HCT116 (cell line): ENCODE measurements around the gene PFDN2. TPM values are rescaled to one million over a fixed set of nuclear protein-coding genes. Genes with fewer than 3 reads are reported as not detected.

ENCODE experiments used
- ATAC-seq: fragments of 200-7000 bp; cut with Tn5 transposase; 2 replicates; pipeline ENCODE4 v1.9.1; 2020; ENCODE audit warnings: mild to moderate bottlenecking, moderate library complexity
- BruUV-seq: library from RNA; stranded (reverse); fragments of 400-500 nt; replicated peaks from 2 replicates; lab custom pipeline; 2021; lab: Mats Ljungman, UMichigan
- CTCF ChIA-PET: fragments of 300-600 bp; sonication (Branson Sonifier 250); formaldehyde crosslinking; loops from one replicate; lab custom pipeline; 2021; ENCODE audit warnings: antibody characterized with exemption; lab: Charles Lee
- POLR2A ChIA-PET: fragments of 300-600, 350-600 bp; sonication (Branson Sonifier 250); formaldehyde crosslinking; loops from one replicate; lab custom pipeline; 2021; ENCODE audit warnings: antibody characterized with exemption; lab: Charles Lee
- RAD21 ChIA-PET, 2 experiments: fragments of 300-600 bp; sonication (Branson Sonifier 250); formaldehyde crosslinking; loops; one replicate each; lab custom pipeline; 2023; ENCODE audit warnings: low total read pairs in 2 of 2; ENCODE audit not compliant: uncharacterized antibody in 2 of 2, unreplicated experiment in 2 of 2, low non-redundant PET in 1 of 2; lab: Charles Lee
- DNase-seq: peaks from one replicate; pipeline ENCODE4 v3.0.0-alpha.2; 2010; ENCODE audit warnings: low read depth, low spot score
- H2AFZ ChIP-seq: fragments of 200-600 bp; shearing (Covaris generic), sonication (generic); 2 replicates; pipeline ENCODE4 v1.6.1; 2017; ENCODE audit warnings: low read depth, mixed run types, mixed read lengths, antibody characterized with exemption, low read length; ENCODE audit not compliant: poor library complexity, severe bottlenecking
- H3K27ac ChIP-seq: 2 replicates; pipeline ENCODE4 v1.5.1; 2012; ENCODE audit warnings: low read depth, low read length
- H3K27me3 ChIP-seq: fragments of 200-600 bp; sonication (generic); 2 replicates; pipeline ENCODE4 v1.6.1; 2016; ENCODE audit warnings: mixed run types, low read length, mixed read lengths; ENCODE audit not compliant: insufficient read depth
- H3K36me3 ChIP-seq, 2 experiments: fragments of 200-500 bp in 1 of 2; fragments of 200-600 bp in 1 of 2; sonication (Bioruptor generic) in 1 of 2; sonication (generic) in 1 of 2; 2 replicates each; pipeline versions ENCODE4 v1.5.1 to v1.6.1; 2014 to 2016; ENCODE audit warnings: low read length in 2 of 2, inconsistent platforms in 1 of 2, mixed read lengths in 1 of 2, mixed run types in 1 of 2; ENCODE audit not compliant: insufficient read depth in 2 of 2, control insufficient read depth in 1 of 2
- H3K4me1 ChIP-seq, 2 experiments: fragments of 200-600 bp in 1 of 2; sonication (generic) in 1 of 2; 2 replicates each; pipeline versions ENCODE4 v1.5.1 to v1.6.1; 2012 to 2017; ENCODE audit warnings: low read length in 2 of 2, inconsistent platforms in 1 of 2, mild to moderate bottlenecking in 1 of 2, mixed read lengths in 1 of 2, mixed run types in 1 of 2, moderate library complexity in 1 of 2; ENCODE audit not compliant: insufficient read depth in 2 of 2, control insufficient read depth in 1 of 2
- H3K4me2 ChIP-seq: fragments of 200-600 bp; sonication (generic); 2 replicates; pipeline ENCODE4 v1.6.1; 2017; ENCODE audit warnings: mixed run types, low read length, mixed read lengths
- H3K4me3 ChIP-seq, 2 experiments: fragments of 200-600 bp in 1 of 2; sonication (generic) in 1 of 2; replicated peaks in 1 of 2; 2 replicates each; pipeline ENCODE4 v1.5.1; 2011 to 2016; ENCODE audit warnings: low read length in 2 of 2, control low read depth in 1 of 2, low read depth in 1 of 2, mild to moderate bottlenecking in 1 of 2, mixed read lengths in 1 of 2, mixed run types in 1 of 2
- H3K79me2 ChIP-seq: fragments of 200-600 bp; sonication (generic); 2 replicates; pipeline ENCODE4 v1.6.1; 2017; ENCODE audit warnings: mild to moderate bottlenecking, mixed run types, low read length, moderate library complexity, mixed read lengths; ENCODE audit not compliant: insufficient read depth
- H3K9ac ChIP-seq: fragments of 200-600 bp; sonication (generic); 2 replicates; pipeline ENCODE4 v1.6.1; 2016; ENCODE audit warnings: low read length, mixed read lengths
- H3K9me2 ChIP-seq: fragments of 200-600 bp; sonication (generic), shearing (Covaris generic); 2 replicates; pipeline ENCODE4 v1.6.1; 2017; ENCODE audit warnings: mixed run types, mild to moderate bottlenecking, moderate library complexity; ENCODE audit not compliant: insufficient read depth
- H3K9me3 ChIP-seq, 2 experiments: fragments of 200-500 bp in 1 of 2; fragments of 200-600 bp in 1 of 2; sonication (Bioruptor generic) in 1 of 2; sonication (generic) in 1 of 2; 2 replicates each; pipeline ENCODE4 v1.6.1; 2014 to 2017; ENCODE audit warnings: low read length in 2 of 2, mixed read lengths in 2 of 2, inconsistent platforms in 1 of 2, low read depth in 1 of 2, mild to moderate bottlenecking in 1 of 2, mixed run types in 1 of 2, moderate library complexity in 1 of 2; ENCODE audit not compliant: control insufficient read depth in 1 of 2, insufficient read depth in 1 of 2
- H4K20me1 ChIP-seq: fragments of 200-600 bp; sonication (generic), shearing (Covaris generic); 2 replicates; pipeline ENCODE4 v1.6.1; 2017; ENCODE audit warnings: mixed run types, mild to moderate bottlenecking, moderate library complexity; ENCODE audit not compliant: insufficient read depth
- CBX3 ChIP-seq: IDR thresholded peaks from 2 replicates; pipeline ENCODE4 v1.6.1; 2012; ENCODE audit warnings: low read depth
- CEBPB ChIP-seq: IDR thresholded peaks from 2 replicates; pipeline ENCODE4 v1.6.1; 2012; ENCODE audit warnings: low read depth
- CTCF ChIP-seq, 3 experiments: fragments of 200-600 bp in 1 of 3; sonication (generic) in 1 of 3; IDR thresholded peaks in 2 of 3; conservative IDR thresholded peaks in 1 of 3; 2 replicates each; pipeline ENCODE4 v1.5.1; 2012 to 2017; ENCODE audit warnings: low read depth in 2 of 3, low read length in 2 of 3, antibody characterized with exemption in 1 of 3, borderline replicate concordance in 1 of 3, control low read depth in 1 of 3, mild to moderate bottlenecking in 1 of 3, mixed read lengths in 1 of 3, mixed run types in 1 of 3, moderate library complexity in 1 of 3; ENCODE audit not compliant: insufficient read depth in 1 of 3
- ELF1 ChIP-seq: IDR thresholded peaks from 2 replicates; pipeline ENCODE4 v1.6.1; 2012; ENCODE audit warnings: low read depth, borderline replicate concordance
- EZH2phosphoT487 ChIP-seq: fragments of 200-600 bp; IDR thresholded peaks from 2 replicates; pipeline ENCODE4 v1.6.1; 2018; ENCODE audit warnings: antibody characterized with exemption, borderline replicate concordance
- FOSL1 ChIP-seq: IDR thresholded peaks from 2 replicates; pipeline ENCODE4 v1.6.1; 2012; ENCODE audit warnings: low read depth
- POLR2A ChIP-seq: IDR thresholded peaks from 2 replicates; pipeline ENCODE4 v1.7.0; 2011; ENCODE audit warnings: borderline replicate concordance; ENCODE audit not compliant: insufficient read depth, insufficient read length; ENCODE audit errors: extremely low read depth
- POLR2AphosphoS5 ChIP-seq: IDR thresholded peaks from 2 replicates; pipeline ENCODE4 v1.6.1; 2011; ENCODE audit warnings: mild to moderate bottlenecking, low read depth, low read length, moderate library complexity
- RAD21 ChIP-seq: IDR thresholded peaks from 2 replicates; pipeline ENCODE4 v1.6.1; 2012; ENCODE audit warnings: low read depth, mild to moderate bottlenecking
- SIN3A ChIP-seq: IDR thresholded peaks from 2 replicates; pipeline ENCODE4 v1.6.1; 2012; ENCODE audit warnings: low read depth
- SRF ChIP-seq: IDR thresholded peaks from 2 replicates; pipeline ENCODE4 v1.6.1; 2012; ENCODE audit warnings: low read depth
- YY1 ChIP-seq: IDR thresholded peaks from 2 replicates; pipeline ENCODE4 v1.6.1; 2011; ENCODE audit warnings: low read length, low read depth, moderate library complexity, mild to moderate bottlenecking; ENCODE audit not compliant: insufficient replicate concordance; ENCODE audit errors: extremely low read depth
- ZBTB33 ChIP-seq: IDR thresholded peaks from 2 replicates; pipeline ENCODE4 v1.6.1; 2011; ENCODE audit warnings: mild to moderate bottlenecking, low read length, moderate library complexity; ENCODE audit not compliant: insufficient replicate concordance; ENCODE audit errors: extremely low read depth
- ZFX ChIP-seq: fragments of 450-650 bp; IDR thresholded peaks from 2 replicates; pipeline ENCODE4 v1.6.1; 2017
- ZNF274 ChIP-seq: fragments of 200-500 bp; sonication (Bioruptor generic); IDR thresholded peaks from 2 replicates; pipeline ENCODE4 v1.6.1; 2014; ENCODE audit warnings: mild to moderate bottlenecking, low read depth, low read length, inconsistent platforms
- intact Hi-C: fragments of 100-400 bp; cut with micrococcal nuclease; formaldehyde crosslinking; loops from 2 replicates; pipeline ENCODE4 v1.10.0; 2022
- total RNA-seq: library from RNA; stranded (reverse); gene quantifications from one replicate; pipeline ENCODE4 v1.2.1, GENCODE V29; 2021; ENCODE audit not compliant: unreplicated experiment
- TF ChIP-seq, protein P1 (sequence below): IDR thresholded peaks from 2 replicates; pipeline ENCODE4 v1.6.1; 2012
- TF ChIP-seq, protein P2 (sequence below): IDR thresholded peaks from 2 replicates; pipeline ENCODE4 v1.6.1; 2012

PFDN2 gene
- total RNA-seq, 1 experiment from 2014 or later: 179 TPM

DNA sequence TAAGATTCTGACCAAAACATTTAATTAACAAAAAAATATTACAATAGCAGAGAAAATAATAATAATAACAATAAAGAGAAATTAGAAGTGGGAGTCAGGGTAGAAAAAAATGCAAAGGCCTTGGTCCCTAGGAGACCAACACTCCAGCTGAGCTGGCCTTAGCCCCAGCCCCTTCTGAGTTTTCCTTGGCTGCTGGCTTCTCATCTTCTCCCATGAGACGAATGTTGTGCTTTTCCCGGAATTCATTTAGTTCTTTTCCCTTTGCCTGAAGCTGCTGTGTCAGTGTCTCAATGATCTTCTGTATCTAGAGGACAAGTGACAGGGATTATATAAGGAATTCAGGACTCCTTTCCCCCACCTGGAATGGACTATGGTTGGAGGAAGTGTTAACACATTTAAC is 17.3 kb downstream of the PFDN2 start:
- H2AFZ ChIP-seq: no peak overlapping the region
- H3K4me2 ChIP-seq: no peak overlapping the region
- peaks cover 9 to 26% of the 10 kb centered on the region in 2 experiments; a peak in 3 of 4 replicates for H3K36me3 ChIP-seq
- no peak for TF ChIP-seq SIN3A
- TF ChIP-seq POLR2A: no peak
- TF ChIP-seq POLR2AphosphoS5: no peak
- TF ChIP-seq CBX3: no peak
- no peak for TF ChIP-seq YY1
- TF ChIP-seq ZBTB33: no peak
- TF ChIP-seq, protein P1, sequence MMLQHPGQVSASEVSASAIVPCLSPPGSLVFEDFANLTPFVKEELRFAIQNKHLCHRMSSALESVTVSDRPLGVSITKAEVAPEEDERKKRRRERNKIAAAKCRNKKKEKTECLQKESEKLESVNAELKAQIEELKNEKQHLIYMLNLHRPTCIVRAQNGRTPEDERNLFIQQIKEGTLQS: no peak
- TF ChIP-seq ZFX: no peak
- TF ChIP-seq CTCF (IDR thresholded peaks at IDR 0.05 in 2 of 3, conservative IDR thresholded peaks at IDR 0.05 in 1 of 3; ENCODE audit: borderline replicate concordance in 1 of 3, insufficient read depth in 1 of 3, low read depth in 2 of 3, low read length in 2 of 3): no peak
- TF ChIP-seq SRF: no peak
- no peak for TF ChIP-seq RAD21
- TF ChIP-seq FOSL1: no peak
- TF ChIP-seq, protein P2, sequence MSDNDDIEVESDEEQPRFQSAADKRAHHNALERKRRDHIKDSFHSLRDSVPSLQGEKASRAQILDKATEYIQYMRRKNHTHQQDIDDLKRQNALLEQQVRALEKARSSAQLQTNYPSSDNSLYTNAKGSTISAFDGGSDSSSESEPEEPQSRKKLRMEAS: no peak
- TF ChIP-seq CEBPB: no peak
- TF ChIP-seq ZNF274: no peak
- TF ChIP-seq EZH2phosphoT487: no peak
- TF ChIP-seq ELF1: no peak
- TF ChIP-seq, all 23 proteins: peak for 0
- DNase-seq: no peak
- no peaks in the 10 kb centered on the region for H3K27me3 ChIP-seq
- no TSS peak for BruUV-seq
- ChIA-PET CTCF (interaction anchor here (1.6 kb wide), 1 partner anchor 29 kb away, joined by 3 read pairs; no protein-coding TSS in a partner anchor), POLR2A (interaction anchor here (0.9 to 1.1 kb wide), 3 partner anchors 12 to 80 kb away, joined by 3 to 7 read pairs (median 3); partner anchors contain the start of genes F11R, NIT1 and PFDN2), RAD21 (no interaction called here)
- intact Hi-C loops: no loop called here
- peaks cover 44% of the 10 kb centered on the region for H3K79me2 ChIP-seq
- no peak overlapping the region for H3K27ac ChIP-seq
- no peaks in the 10 kb centered on the region for H4K20me1 ChIP-seq
- H3K4me1 ChIP-seq: peaks cover 3 to 23% of the 10 kb centered on the region in 2 experiments; a peak in 3 of 4 replicates
- H3K9ac ChIP-seq: no peak overlapping the region
- H3K4me3 ChIP-seq: no peak overlapping the region
- H3K9me3 ChIP-seq: no peaks in the 10 kb centered on the region
- no peaks in the 10 kb centered on the region for H3K9me2 ChIP-seq
- no peak for ATAC-seq
